AG04449 (cell line): ENCODE results near the gene NGDN.

ENCODE experiments used
- CTCF ChIA-PET: fragments of 350-600 bp; formaldehyde crosslinking; extraction: SDS; loops from one replicate; lab custom pipeline; 2021; ENCODE audit warnings: antibody characterized with exemption; lab: Yijun Ruan, JAX
- POLR2A ChIA-PET: fragments of 400-600, 350-600 bp; formaldehyde crosslinking; extraction: SDS; loops from one replicate; lab custom pipeline; 2020; ENCODE audit warnings: antibody characterized with exemption, inconsistent platforms; lab: Yijun Ruan, JAX
- DNase-seq: peaks from one replicate; pipeline ENCODE4 v3.0.0-alpha.2; 2010; ENCODE audit warnings: low read depth, low spot score
- H3K4me3 ChIP-seq: 2 replicates; pipeline ENCODE4 v1.5.1; 2011; ENCODE audit warnings: low read depth, mild to moderate bottlenecking, control low read depth, low read length
- TF ChIP-seq, protein P1 (sequence below): IDR thresholded peaks from one replicate; pipeline ENCODE4 v1.5.1; 2011; ENCODE audit warnings: mild to moderate bottlenecking, moderate library complexity, low read length, control low read depth, inconsistent platforms; ENCODE audit not compliant: insufficient read depth; ENCODE audit errors: missing control alignments

NGDN gene

DNA sequence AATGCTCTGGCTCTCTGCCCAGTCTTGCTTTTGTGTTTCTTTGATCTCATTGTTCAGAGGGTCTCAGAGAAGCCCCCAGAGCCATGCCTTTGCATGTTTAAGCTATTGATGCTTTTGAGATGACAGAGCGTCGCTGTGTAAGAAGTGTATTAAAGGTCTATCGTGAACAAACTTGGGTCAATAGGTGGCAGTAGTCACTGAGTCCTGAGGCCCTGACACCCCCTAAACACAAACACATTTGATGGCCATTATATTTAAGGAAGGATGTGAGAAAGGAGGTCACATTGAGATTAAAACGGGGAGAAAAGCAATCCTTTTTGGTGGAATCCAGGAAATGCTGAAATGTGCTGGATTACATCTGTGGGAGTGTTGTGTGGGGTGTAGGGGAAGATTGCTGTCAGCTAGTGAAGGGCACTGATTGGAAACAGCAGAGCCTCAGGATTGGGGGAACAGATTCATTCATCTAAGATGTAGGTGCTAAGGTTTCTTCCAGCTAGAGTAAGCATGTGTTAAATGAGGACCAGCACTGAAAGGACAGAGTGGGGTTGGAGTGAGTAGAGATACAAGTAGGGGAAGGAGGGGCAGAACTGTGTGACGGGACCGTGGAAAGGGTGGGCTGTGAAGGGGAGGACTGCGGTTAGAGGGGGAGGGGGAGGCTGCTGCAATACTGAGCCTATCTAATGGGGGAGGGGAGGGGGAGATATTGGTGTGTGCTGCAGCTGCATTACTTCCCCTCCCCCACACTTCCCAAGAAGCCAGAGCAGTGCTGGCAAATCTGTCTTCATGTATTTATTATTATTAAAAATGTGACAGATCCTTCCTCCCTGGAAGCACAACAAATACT is 12.7 kb downstream of the NGDN start:
- ChIA-PET CTCF (interaction anchor here (0.9 to 17.0 kb wide), 3 partner anchors 9 to 82 kb away, joined by 3 to 910 read pairs (median 8); partner anchors contain the start of genes AP1G2, NGDN and THTPA), POLR2A (interaction anchor here (1.6 kb wide), 1 partner anchor 78 kb away, joined by 5 read pairs; no protein-coding TSS in a partner anchor)
- no peak for DNase-seq
- TF ChIP-seq, protein P1, sequence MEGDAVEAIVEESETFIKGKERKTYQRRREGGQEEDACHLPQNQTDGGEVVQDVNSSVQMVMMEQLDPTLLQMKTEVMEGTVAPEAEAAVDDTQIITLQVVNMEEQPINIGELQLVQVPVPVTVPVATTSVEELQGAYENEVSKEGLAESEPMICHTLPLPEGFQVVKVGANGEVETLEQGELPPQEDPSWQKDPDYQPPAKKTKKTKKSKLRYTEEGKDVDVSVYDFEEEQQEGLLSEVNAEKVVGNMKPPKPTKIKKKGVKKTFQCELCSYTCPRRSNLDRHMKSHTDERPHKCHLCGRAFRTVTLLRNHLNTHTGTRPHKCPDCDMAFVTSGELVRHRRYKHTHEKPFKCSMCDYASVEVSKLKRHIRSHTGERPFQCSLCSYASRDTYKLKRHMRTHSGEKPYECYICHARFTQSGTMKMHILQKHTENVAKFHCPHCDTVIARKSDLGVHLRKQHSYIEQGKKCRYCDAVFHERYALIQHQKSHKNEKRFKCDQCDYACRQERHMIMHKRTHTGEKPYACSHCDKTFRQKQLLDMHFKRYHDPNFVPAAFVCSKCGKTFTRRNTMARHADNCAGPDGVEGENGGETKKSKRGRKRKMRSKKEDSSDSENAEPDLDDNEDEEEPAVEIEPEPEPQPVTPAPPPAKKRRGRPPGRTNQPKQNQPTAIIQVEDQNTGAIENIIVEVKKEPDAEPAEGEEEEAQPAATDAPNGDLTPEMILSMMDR: no peak
- H3K4me3 ChIP-seq: no peak overlapping the region

DNA sequence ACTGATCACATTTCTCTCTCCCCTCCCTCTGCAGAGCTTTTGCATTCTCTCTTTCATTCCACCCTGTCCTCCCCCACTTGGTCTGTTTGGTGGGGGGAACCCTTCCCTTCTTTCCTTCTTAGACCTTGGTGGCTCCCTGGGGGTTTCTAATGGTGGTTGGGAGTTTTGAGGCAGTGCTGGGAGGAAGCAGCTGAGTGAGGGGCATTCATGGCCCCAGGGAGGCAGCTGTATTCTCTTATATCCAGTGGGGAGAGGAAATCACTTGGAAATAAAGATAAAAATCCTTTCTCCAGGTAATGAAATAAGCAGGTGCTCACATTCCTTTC is 13.3 kb downstream of the NGDN start:
- POLR2A ChIA-PET: no interaction called here
- TF ChIP-seq, protein P1: no peak
- CTCF ChIA-PET: interaction anchor here (0.9 to 17.0 kb wide), 3 partner anchors 8 to 82 kb away, joined by 3 to 910 read pairs (median 4); partner anchors contain the start of genes AP1G2 and THTPA
- H3K4me3 ChIP-seq: no peak overlapping the region
- no peak for DNase-seq

DNA sequence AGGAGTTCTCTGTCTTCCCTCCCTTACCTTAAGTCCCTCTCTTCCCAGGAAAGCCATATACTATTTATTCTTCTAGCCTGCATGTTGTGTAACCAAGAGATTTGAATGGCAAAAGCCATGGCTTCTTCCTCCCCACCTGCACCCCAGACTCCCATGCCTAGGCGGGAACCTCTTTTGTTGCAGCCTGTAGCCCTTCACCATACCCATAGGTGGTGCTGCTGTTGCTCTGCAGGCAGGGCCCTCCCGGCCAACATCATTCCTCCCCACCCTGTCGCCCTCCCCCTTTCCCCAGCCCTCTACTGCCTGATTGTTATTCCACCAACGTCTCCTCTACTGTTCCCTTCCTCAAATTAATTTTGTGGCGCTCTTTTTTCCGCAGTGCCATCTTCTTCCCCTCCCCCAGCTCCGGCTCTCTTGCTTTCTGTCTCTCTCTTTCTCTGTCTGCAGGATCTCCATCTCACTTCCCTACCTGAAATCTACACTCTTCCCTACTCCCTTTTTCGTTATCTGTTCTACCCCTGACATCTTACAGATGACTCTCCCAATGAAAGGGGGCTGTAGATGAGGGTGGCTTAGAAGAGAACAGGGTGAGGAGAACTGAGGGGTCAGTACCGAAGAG is 13.8 kb downstream of the NGDN start:
- TF ChIP-seq, protein P1: peak; percentile 58
- POLR2A ChIA-PET: no interaction called here
- CTCF ChIA-PET: interaction anchor here (1.2 to 17.0 kb wide), 6 partner anchors 7 to 81 kb away, joined by 3 to 910 read pairs (median 9); partner anchors contain the start of genes AP1G2 and THTPA
- no peak overlapping the region for H3K4me3 ChIP-seq
- no peak for DNase-seq

DNA sequence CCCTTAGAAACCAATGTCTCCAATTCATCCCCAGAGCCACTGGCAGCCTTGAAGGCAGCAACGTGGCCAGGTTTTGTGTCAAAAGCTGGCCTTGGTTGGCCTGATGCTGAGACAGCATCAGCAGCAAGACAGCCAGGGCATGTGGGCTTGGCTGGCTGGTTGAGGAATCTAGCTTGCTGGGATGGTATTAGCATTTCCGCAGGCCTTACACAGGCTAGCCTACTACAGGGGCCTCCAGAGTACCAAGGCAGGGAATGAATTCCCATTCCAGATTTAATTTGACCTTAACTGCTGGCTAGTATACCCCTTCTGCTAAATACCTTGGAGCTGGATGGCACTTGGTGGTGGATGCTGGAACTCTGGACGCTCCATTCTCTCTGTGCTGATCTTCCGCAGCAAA is 15.8 kb downstream of the NGDN start:
- ChIA-PET POLR2A (no interaction called here), CTCF (interaction anchor here (1.6 to 17.0 kb wide), 5 partner anchors 9 to 79 kb away, joined by 4 to 910 read pairs (median 14); partner anchors contain the start of genes AP1G2 and THTPA)
- H3K4me3 ChIP-seq: no peak overlapping the region
- TF ChIP-seq, protein P1: no peak
- DNase-seq: no peak

DNA sequence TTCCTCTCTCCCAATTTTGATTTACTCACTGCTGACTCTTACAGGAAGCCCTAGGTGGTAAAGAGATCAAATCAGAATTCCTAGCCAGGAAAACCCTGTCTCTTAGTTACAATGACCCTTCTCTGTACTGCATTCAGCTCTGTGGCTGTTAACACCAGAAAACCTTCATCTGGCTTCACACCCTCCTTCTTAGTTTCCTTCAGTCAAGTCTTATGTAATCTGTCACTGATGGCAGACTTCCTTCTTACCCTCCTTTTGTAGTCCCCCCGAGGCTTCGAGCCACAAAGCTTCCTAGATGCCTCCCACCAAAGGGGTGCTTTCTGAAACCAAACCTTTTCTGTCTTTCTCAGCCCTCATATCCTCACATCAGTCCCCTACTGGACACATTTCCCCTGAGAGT is 16.5 kb downstream of the NGDN start:
- TF ChIP-seq, protein P1: no peak
- CTCF ChIA-PET: interaction anchor here (1.0 to 17.0 kb wide), 6 partner anchors 9 to 103 kb away, joined by 4 to 910 read pairs (median 12); partner anchors contain the start of genes AP1G2 and THTPA
- no peak overlapping the region for H3K4me3 ChIP-seq
- DNase-seq: no peak
- POLR2A ChIA-PET: interaction anchor here (0.9 kb wide), 1 partner anchor 68 kb away, joined by 4 read pairs; no protein-coding TSS in a partner anchor
